HS-27A (cell line): ENCODE results near the gene MCL1.
"Not testable (repeated sequence)": the region's sequence is repeated elsewhere in the genome, so short reads cannot be mapped to it uniquely, and the experiment has no call there.

ENCODE experiments used
- DNase-seq: peaks from one replicate; pipeline ENCODE4 v3.0.0-alpha.2; 2012; ENCODE audit warnings: low read depth, missing footprints

MCL1 gene

DNA sequence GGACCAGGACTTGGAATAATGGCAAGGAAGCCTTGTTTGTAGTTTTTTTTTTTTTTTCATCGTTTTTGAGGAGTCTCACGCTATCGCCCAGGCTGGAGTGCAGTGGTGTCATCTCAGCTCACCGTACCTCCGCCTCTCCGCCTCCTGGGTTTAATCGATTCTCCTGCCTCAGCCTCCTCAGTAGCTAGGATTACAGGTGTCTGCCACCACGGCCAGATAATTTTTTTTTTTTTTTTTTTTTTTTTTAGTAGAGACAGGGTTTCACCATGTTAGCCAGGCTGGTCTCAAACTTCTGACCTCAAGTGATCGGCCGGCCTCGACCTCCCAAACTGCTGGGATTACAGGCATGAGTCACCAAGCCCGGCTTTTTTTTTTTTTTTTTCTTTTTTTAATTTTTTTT, 23.0 kb upstream of the MCL1 start:
- not testable (repeated sequence) for DNase-seq

DNA sequence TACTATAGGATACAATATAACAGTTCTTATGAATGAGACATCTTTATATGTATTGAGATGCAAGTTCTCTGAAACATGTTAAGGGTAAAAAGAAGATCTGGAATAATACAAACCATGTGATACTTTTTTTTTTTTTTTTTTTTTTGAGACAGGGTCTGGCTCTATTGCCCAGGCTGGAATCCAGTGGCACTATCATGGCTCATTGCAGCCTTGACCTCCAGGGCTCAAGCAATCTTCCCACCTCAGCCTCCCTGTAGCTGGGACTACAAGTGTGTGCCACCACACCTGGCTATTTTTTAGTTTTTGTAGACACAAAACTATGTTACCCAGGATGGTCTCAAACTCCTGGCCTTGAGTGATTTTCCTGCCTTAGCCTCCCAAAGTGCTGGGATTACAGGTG, 22.1 kb upstream of the MCL1 start:
- no peak for DNase-seq

DNA sequence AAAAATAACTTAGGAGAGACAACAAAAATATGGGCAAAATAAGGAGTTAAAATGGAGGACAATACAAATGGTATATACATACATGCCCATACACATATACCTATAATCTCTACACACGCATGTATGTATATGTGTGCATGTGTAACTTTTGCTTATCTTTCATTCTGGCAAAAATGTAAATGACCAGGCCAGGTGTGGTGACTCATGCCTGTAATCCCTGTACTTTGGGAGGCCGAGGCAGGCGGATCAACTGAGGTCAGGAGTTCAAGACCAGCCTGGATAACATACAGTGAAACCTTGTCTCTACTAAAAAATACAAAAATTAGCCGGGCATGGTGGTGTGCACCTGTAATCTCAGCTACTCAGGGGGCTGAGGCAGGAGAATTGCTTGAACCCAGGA, 18.9 kb upstream of the MCL1 start:
- DNase-seq: not testable (repeated sequence)

DNA sequence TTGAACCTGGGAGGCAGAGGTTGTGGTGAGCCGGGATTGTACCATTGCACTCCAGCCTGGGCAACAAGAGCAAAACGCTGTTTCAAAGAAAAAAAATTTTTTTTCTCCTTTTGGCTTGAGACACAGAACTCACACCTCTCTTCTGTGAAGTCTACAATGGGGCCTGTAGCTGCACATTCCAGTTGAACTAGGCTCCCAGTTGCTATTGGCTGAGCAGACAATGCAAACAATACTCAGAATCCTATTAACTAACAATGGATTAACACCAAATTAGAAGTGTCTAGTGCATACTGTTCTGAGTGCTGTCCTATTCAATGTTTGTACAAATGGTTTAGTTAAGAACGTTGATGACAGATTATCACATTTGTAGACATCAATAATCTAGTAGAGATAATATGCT, 17.6 kb upstream of the MCL1 start:
- no peak for DNase-seq

DNA sequence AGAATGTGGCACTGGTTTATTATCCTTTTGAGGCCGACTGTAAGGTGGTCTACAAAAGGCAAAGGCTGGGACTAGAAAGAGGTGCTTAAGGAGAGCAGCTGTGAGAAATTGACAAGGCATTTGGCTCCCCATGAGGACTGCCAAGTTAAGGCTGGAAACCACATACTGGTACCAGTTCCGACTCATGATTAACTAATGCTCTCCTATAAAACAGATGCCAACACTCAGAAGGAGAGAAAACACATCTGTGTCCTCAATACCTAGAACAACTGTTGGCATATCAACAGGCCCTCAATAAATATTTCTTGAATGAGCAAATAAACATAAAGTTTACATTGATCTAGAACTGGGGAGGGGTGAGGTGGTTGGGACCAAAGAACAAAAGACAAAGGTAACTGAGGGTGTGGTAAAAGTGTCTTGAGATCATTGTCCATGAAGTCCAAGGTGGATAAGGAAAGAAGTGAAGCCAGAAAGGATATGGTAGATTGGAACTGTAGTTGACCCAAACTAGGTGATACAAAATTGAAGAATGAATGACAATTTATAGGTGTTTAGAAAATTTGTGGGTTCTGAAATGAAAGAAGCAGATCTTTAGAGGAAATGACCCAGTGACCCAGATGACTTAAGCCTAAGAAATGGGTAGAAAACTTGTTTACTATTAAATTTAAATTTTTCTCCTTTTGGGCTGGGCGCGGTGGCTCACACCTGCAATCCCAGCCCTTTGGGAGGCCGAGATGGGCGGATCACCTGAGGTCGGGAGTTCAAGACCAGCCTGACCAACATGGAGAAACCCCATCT, 16.9 kb upstream of the MCL1 start:
- DNase-seq: no peak

DNA sequence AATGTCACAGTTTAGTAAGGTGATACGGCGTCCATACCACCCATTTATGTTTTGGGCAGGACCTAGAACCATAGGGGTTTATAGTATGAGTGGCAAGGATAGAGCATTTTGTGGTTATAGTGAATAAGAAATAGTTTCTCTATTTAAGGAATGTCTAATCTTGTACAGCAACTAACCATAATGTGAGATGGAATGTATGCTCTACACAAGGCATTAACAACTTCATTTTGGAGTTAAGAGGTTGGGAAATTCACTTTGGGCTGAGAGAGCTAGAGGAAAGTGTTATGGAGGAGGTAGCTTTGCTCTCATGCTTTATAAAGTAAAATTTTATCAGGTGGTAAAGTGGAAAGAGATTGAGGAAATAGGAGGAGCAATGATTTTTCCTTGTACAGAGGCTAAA, 3.0 kb upstream of the MCL1 start:
- no peak for DNase-seq

DNA sequence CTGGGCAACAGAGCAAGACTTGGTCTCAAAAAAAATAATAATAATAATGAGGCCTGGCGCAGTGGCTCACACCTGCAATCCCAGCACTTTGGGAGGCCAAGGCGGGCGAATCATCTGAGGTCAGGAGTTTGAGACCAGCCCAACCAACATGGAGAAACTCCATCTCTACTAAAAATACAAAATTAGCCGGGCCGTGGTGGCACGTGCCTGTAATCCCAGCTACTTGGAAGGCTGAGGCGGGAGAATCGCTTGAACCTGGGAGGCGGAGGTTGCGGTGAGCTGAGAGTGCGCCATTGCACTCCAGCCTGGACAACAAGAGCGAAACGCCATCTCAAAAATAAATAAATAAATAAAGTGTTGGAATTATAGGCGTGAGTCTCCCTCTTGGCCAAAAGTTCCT, 2.6 kb upstream of the MCL1 start:
- not testable (repeated sequence) for DNase-seq

DNA sequence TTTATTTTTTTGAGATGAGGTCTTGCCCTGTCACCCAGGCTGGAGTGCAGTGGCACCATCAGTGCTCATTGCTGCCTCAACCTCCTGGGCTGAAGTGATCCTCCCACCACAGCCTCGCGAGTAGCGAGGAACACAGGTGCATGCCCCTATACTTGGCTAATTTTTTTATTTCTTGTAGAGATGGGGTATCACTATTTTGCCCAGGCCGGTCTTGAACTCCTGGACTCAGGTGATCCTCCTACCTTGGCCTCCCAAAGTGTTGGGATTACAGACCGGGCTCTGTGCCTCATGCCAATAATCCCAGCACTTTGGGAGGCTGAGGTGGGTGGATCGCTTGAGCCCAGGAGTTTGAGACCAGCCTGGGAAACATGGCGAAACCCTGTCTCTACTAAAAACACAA, 2.0 kb upstream of the MCL1 start:
- DNase-seq: not testable (repeated sequence)

DNA sequence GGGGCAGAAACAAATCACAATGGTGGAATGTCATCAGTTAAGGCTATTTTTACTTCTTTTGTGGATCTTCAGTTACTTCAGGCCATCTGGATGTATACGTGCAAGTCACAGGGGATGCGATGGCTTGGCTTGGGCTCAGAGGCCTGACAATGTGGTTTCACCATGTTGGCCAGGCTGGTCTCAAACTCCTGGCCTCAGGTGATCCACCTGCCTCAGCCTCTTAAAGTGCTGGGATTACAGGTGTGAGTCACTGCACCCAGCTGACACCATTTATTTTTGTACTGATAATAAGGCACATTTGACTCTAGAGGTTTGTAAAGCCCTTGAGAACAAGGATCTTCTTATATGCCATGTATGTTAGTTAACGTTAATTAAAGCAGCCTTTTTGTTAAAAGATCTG, 1.6 kb upstream of the MCL1 start:
- not testable (repeated sequence) for DNase-seq

DNA sequence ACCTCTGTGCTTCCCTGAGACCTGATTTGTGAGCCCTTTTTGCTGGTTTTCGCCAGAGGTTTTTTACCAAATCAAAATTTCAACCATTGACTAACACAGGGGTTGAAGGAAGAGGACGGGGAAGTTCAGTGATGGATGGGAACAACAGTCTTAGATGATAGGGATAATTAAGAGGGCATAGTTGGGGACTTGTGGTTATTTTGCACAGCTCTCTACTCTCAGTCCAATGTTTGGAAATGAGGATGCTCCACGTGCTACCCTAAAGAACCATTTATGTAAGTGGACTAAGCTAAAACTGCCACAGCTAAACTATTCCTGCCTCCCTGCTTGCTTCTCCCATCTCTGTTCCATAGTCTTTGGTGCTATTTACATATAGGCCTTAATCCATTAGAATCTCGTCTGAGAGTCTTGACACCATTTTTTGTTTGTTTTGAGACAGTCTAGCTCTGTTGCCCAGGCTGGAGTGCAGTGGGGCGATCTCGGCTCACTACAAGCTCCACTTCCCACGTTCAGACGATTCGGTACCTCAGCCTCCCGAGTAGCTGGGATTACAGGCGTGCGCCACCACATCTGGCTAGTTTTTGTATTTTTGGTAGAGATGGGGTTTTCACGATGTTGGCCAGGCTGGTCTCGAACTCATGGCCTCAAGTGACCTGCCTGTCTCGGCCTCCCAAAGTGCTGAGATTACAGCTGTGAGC, 684 bp upstream of the MCL1 start:
- DNase-seq: no peak

DNA sequence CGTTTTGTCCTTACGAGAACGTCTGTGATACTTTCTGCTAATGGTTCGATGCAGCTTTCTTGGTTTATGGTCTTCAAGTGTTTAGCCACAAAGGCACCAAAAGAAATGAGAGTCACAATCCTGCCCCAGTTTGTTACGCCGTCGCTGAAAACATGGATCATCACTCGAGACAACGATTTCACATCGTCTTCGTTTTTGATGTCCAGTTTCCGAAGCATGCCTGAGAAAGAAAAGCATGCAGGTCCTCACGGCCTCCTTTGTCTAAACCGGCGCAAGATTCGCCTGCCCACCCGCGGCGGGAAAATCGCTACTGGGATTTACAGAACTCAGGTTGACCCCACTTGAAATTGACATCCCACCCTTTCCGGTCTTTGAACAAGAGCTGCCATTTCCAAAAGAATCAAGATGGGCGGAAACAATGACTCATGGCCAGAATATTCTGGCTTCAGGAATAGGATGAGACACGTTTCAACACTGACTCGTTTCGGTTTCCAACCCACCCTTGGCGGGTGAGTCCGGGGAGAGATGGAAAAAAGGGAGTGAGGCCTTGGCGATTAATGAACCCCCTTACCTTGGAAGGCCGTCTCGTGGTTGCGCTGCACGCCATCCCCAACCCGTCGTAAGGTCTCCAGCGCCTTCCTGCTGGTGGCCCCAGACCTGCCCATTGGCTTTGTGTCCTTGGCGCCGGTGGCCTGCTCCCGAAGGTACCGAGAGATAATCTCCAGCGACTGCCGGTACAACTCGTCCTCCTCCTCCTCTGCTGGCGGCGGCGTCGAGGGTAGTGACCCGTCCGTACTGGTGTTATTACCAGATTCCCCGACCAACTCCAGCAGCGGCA, 919 bp downstream of the MCL1 start:
- DNase-seq: peak; percentile 87

DNA sequence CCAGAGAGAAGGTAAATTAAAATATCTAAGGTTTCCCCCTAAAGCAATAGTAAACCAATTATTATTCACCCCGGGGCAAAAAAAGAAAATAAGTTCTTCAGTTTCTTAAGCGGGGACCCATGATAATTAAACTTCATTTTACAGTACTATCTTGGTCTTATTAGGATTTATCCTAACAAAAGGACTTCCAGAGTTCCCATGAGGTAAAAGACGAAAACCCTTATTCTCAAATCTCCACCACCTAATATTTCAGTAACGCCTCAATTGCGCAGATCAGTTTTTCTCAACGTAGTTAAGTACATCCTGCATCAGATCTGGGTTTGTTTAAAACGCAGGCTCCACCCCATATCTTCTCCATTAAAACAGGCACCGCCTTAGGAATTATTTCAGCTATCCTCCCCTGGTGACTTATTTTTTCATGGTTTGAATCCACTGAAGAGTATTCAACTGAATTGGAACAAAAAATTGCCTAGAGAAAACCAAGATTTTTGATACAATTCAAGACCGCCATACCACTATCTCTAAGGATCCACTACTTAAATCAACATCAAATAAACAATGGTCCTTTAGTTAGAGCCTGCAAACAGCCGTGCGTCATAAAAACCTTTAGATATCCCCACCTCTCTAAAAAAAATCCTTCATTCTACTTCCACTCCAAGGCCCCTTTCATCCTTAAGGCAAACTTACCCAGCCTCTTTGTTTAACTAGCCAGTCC, 1.7 kb downstream of the MCL1 start:
- no peak for DNase-seq

DNA sequence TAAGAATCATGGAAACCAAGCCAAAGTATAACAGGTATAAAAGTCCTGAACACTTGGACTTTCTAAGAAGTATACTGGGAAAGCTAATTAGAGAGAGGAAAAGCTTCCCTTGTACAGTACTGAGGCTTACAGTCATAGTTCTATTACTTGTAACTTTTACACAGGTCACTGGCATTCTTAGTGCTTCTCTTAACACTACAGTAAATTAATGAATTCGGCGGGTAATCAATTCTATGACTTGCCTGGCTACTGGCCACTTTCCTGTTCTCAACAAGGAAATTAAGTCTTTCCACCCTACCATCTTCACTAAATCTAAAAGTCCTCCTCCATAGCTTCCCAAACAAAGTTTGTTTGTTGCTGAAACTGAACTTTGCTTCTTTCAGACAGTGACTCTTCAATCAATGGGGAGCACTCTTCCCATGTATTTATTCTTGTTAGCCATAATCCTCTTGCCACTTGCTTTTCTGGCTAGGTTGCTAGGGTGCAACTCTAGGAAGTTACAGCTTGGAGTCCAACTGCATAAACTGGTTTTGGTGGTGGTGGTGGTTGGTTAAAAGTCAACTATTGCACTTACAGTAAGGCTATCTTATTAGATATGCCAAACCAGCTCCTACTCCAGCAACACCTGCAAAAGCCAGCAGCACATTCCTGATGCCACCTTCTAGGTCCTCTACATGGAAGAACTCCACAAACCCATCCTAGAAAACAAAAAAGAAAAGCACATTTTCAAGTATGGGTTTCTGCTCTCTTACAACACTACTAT, 2.4 kb downstream of the MCL1 start:
- no peak for DNase-seq

DNA sequence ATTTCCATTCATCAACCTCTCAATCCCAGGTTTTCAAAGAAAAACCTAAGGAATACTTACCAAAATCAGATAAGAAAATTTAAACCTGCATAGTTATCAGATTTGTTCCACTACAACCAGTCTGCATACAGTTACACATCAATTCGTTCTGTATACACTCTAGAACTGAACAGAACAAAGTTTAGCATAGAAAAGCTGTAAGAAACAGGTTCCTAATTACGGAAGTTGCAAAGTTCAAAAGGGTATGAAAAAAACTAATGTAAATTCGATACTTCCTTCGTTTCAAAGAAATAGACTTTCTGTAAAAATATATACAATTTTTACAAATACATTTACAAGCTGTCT, 3.1 kb downstream of the MCL1 start:
- no peak for DNase-seq

DNA sequence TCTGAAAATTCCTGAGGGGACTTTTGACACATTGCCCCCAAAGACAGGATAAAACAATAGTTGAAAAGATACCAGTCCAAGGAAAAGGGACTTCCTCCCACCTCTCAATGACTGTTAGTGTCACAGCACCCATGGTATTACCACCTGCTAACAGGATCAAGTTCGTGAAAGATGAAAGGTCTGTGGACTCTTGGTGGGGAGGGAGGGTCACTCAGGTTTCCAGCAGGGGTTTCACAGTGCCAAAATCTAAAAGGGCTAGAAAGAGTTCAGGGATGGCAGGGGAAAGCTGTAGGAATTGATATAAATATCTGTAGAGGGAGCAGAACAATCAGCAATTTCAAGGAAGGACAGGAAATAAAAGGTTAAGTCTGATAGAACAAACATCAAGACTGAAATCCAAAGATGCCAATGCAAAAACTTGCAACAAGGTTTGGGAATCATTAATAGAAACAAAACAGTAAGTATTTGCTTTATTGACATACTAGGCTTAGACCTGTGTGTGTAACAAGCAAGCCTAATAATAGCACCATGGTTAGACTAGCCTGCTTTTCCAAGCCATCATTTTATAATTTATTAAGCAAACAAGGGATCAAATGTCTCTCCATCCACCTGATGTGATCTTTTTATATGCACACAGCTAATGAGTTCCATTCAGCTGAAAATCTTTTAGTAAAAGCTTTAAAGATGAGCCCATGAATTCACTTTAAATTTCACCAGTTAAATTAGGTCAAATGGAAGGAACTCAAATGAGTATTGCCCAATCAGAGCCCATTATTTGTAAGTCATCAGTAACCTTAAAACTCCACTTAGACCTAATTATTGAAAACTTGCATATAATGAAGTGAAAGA, 3.7 kb downstream of the MCL1 start:
- DNase-seq: no peak

DNA sequence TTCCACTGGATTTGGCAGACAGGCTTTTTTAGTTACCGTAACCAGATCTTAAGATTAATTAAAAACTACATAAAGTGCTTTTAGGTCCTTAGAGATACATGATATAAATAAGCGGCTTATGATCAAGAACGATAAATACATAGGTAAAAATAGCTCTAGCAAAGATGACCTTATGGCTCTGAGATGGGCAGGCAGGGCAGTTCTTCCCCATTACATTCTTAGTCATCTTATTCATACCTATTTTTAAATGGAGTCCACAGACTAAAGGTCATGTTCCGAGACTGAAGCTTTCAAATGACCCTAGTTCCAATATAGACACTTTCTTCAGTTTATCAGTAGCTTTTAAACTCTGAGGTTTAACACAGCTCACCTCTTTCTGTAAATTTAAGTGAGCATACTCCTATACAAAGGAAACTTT, 4.3 kb downstream of the MCL1 start:
- no peak for DNase-seq

DNA sequence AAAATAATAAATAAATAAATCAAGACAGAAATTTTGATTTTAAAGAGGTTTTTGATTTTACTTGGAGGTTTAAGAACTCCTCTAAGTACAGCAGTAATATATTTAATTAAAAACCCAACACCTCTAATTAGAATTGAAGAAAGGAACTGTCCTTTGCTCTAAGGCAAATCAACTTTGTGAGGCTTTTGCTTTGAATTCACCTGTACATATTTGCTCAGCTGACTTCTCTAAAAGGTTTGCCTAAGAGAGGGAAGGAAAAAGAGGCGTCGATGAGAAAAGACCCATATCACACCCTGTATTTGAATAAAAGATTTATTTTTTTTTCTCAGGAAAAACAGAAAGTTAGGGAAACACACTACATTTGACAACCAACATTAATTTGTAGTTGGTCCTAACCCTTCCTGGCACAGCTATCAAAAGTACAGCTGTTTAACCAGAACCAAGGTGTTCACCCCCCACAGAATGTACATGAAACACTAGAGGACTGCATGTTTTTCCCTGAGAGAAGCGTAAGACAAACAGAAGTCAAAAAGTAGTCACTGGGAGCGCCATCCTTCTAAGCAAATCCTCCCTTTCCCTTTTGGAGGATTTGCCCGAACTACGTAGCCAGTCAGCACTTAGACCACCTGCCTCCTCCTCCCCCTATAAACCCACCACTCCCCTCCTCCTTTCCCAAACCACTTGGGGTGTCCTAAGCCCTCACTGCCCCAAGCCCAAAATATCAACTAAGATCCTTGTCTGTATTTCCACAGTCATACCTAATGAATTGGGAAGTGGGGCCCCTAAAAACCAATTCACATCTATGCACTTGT, 4.9 kb downstream of the MCL1 start:
- no peak for DNase-seq

DNA sequence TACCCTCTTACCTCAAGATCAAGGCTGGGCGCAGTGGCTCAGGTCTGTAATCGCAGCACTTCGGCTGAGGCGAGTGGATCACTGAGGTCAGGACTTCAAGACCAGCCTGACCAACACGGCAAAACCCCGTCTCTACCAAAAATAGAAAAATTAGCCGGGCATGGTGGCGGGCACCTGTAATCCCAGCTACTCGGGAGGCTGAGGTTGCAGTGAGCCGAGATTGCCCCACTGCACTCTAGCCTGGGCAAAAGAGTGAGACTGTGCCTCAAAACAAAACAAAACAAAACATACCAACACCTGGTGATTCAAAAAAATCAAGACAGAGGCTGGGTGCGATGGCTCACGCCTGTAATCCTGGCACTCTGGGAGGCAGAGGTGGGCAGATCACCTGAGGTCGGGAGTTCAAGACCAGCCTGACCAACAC, 5.8 kb downstream of the MCL1 start:
- DNase-seq: not testable (repeated sequence)

DNA sequence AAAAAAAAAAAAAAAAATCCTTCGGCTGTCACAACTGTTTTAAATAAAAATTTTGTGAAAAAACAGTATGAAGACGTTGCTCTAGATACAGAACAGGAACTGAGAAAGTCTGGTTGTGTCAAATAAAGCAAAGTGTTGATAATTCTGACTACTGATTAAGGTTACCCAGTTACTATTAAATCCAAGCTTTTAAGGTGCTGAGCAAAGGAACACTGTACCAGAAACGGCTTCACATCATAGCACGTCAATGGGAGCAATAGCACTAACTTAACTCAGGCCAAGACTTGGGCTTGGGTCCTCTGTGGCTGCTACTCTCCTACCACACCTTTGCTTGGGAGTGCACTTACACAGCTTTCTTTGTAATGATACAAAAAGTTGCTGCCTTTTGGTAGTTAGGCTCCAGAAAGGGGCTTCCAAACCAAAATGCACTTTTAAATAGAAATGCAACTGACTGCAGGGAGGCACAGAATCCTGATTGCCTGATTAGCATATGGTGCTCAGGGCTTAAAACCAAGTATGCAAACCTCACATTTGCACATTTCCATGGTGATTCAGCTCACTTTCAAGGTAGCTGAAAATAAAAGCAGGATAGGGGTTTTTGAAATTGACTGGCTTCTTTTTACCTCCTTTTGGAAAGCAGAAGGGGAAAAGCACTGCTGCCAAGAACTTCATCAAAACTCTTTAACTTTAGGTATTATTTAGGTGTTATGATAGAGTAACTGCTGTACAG, 6.3 kb downstream of the MCL1 start:
- DNase-seq: no peak
